GM21526 (cell line): Measurements from ENCODE around the gene CRACDL.

Experiments used
- ATAC-seq: cut with Tn5 transposase; IDR thresholded peaks from one replicate; pipeline ENCODE4 v1.9.1; 2021; ENCODE audit warnings: moderate library complexity; ENCODE audit not compliant: unreplicated experiment, low FRiP score

Gene CRACDL

DNA sequence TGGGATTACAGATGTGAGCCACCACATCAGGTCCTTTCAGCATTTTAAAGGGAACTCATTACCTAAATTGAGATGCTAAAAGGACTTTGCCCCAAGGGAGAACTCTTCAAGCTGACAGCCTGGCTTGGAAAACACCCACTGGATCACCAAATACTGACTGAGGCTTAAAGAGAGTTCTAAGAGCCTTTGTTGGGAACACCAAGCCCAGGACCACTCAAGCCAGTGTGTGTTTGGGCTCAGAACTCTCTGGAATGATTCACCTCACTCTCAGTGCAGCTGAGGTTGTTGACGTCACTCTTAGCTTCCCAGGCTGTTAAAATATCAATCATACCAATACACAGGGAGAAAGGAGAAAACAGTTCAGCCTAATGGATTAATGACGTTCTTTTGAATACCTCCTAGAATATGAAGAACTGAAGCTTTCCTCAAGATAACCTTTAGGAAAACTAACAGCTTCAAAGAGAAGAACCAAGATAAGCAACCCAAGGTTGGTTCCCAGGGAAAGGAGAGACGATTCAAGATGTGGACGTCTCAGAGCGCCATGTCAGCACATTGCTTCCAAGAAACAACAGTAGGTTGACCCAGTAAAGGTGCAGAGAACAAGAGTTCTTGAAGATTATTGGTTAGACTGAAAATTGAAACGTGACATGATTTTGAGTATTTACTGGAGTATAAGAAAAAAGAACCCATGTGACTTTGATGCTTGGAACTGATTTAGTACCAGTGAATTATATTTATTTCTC lies 157.1 kb downstream of the CRACDL start:
- no peak for ATAC-seq

DNA sequence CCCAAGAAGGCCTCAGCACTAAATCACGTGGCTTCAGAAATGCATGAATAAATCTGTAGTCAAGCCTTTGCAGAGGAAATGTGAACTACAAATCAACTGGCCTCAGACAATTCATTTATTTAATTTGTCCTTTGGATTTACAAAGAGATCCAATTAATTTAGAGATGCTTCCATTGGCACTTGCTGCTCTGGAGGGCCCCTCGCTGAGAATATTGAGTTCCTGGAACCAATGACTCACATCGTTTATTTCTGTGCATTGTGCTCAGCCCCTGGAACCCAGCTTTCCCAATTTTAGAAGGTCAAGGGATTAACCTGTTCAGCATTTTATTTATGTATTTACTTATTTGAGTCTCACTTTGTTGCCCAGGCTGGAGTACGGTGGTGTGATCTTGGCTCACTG lies 157.9 kb downstream of the CRACDL start:
- no peak for ATAC-seq

DNA sequence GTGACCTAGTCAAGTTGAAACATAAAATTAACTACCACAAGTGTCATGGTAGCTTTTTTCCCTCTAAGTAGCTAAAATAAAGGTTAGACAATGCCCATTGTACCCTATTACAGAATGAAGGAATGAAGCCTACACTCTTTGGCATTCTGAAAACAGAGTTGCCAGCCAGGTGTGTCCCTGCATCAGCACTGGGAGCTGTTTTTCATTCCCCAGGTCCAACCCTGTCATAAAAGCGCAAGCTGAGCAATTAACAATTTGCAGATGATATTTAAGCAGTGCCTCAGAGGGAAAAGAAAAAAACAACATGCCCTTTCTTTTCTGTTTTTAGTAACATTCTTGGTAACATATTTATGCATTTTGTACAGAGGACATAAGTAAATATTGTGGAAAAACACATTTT lies 158.3 kb downstream of the CRACDL start:
- ATAC-seq = no peak

GRCh38 chr2:98777076-98777475 lies 158.9 kb downstream of the CRACDL start:
- no peak for ATAC-seq

DNA sequence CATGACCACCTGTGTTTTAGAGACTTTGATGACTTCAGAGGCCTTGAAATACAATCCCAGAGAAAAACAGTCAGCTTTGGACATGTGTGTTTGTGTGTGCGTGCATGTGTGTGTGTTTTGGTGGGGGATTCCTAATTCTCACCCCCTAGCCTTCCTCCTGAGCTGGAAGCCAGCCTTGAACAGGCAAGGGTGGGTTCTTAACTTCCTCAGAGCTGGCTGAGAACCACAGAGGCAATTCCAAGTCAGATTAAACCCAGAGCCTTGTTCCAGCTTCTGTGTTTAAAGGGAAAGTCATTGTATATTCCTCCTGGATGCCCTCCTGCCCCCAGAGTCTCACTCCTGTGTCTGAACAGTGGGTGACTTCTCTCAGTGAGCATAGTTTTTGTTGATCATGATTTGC lies 159.9 kb downstream of the CRACDL start:
- no peak for ATAC-seq

- no peak for ATAC-seq
These were observed 160.7 kb downstream of the CRACDL start for GRCh38 chr2:98775146-98775986.

DNA sequence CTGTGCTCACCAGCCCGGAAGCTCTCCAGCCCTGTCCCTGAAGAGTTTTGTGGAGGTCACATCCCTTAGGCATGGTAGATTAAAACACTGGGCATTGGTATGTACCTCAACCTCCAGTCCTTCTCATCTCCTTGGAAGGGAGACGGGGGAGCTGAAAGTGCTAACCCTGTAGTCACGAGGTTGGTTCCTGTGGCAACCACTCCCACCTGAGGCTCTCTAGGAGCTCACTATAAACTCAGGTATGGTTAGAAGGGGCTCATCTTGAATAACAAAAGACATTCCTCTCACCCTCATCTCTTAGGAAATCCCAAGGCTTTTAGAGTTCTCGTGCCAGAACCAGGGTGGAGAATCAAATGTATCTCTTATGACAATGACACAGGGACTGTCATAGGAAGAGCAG lies 162.1 kb downstream of the CRACDL start:
- no peak for ATAC-seq

GRCh38 chr2:98773169-98773568 lies 162.9 kb downstream of the CRACDL start:
- no peak for ATAC-seq

DNA sequence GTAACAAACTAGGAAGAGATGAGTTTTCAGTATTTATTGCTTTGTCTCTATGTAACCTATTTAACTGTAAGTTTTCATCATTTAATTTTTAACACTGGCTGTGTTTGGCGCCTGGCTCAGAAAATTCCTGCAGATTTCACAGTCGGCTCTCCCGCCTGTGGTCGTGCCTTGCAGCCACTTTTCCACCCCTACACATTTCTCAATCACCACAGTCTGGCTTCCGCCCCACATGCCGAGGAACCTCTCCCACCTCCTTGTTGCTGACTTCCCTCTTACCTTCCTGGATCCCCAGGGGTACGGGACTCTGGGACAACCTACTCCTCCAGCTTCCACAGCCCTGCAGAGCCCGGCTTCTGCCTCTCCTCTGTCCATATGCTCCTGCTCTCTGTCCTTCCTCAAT lies 163.5 kb downstream of the CRACDL start:
- ATAC-seq = no peak

DNA sequence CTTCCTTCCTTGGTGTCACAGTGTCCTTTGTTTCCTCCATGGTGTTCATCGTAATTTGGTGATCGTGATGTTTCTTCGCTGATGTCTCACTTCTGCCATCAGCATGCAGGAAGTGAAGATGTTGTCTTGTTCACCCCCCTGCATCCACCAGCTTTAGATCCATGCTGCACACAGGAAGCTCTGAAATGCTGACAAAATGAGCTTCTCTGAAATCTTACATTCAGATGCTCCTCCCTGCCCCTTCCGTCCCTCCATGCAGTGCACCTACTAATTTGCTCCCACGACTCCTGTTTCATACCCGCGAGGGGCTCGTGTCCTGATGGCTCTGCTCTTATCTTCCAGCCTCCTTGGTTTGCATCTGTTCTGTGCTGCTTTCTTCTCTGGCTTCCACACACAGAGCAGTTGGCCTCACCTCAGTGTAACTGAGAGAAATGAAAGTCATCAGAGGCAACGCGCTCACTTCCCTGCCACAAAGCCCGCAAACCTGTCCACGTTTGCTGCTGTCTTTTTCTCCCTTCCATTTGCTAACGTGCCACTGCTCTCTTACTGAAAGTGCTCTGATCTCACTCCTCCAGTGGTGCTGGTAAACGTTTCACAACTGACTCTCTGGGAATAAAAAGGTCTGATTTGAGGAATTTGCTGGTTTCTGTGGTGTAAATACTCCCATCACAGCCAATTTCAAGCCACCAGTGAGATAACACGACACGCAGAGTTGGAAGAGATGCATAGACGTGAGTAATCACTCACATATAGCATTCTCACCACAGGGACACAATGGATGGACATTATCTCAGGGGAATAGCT lies 164.1 kb downstream of the CRACDL start:
- ATAC-seq = no peak

DNA sequence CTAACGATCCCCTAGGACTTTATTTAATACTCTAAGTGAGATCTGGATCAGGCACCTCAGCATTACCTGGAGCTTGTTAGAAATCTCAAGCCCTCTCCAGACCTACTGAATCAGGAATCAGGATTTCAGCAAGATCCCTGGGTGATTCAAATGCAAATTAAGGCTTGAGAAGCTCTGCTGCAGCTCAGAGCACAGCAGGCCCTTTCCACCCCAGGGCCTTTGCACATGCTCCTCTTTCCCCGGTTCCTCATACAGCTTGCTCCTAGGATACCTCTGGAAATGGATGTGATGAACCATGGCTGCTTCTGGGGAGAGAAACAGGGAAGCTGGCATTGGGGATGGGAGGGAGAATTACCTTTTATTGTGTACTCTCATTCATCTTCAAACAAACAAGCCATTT lies 164.8 kb downstream of the CRACDL start:
- no peak for ATAC-seq

GRCh38 chr2:98769784-98770183 lies 166.2 kb downstream of the CRACDL start:
- ATAC-seq = no peak

GRCh38 chr2:98769114-98769476 lies 166.9 kb downstream of the CRACDL start:
- ATAC-seq = no peak

- no peak for ATAC-seq
These were observed 167.5 kb downstream of the CRACDL start for GRCh38 chr2:98768384-98769113.

GRCh38 chr2:98764499-98764898 lies 171.5 kb downstream of the CRACDL start:
- no peak for ATAC-seq

GRCh38 chr2:98763209-98763951 lies 172.6 kb downstream of the CRACDL start:
- no peak for ATAC-seq

DNA sequence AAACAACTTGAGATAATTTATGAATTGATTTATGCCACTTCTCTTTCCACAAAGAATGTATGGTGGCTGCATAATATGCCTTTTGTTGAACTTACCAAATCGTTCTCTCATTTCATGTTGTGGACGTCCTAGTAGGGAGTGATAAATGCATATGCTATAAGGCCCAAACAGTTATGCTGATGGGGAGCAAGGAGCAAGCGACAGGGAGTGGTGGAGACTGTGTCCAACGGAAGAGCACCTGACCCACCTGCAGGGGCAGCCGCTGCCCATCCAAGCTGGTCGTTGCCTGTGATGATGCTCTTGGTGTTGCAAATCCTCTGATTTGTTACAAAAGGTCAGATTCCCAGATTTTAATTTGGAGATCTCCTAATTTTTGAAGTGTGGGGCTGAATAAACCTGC lies 174.1 kb downstream of the CRACDL start:
- ATAC-seq = no peak

DNA sequence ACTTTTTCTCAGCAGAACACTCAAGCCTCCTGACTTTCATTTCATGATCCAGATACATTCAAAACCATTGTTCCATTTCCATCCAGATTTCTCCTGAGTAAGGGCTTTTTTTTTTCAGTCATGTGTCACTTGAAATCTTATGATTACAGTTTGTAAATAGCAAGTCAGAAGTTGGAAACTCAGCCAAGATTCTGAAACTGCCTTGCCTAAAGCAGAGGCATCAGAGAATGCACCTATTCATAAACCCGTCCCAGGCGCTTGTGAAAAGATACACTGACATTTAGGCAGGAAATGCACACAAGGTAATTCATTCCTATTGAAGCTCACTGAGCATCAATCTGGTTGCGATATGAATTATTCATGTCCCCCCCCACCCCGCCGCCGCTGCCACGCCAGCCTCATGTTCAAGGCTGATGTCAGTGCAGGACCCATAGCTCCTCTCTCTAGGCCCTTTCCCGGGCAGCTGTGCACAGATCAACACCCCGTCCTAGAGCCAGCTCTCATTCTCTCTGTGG lies 174.7 kb downstream of the CRACDL start:
- ATAC-seq = no peak

- ATAC-seq = no peak
These were observed 176.0 kb downstream of the CRACDL start for GRCh38 chr2:98759827-98760625.
